Effector memory CD4-positive, alpha-beta T cell (primary cell): Measurements from ENCODE around the gene CDC23.
A peak's percentile ranks its signal among the peaks of the same experiment; 100 is the strongest.
"Not testable (repeated sequence)": the region's sequence is repeated elsewhere in the genome, so short reads cannot be mapped to it uniquely, and the experiment has no call there.

ENCODE experiments used
- DNase-seq, 3 donors: peaks; one replicate each; pipeline ENCODE4 v3.0.0-alpha.2; 2020
- H3K27ac ChIP-seq: 2 replicates; pipeline ENCODE4 v1.7.0; 2013; ENCODE audit warnings: mild to moderate bottlenecking, low read length, moderate library complexity; ENCODE audit not compliant: insufficient read depth, poor library complexity, severe bottlenecking
- H3K27me3 ChIP-seq: replicated peaks from 2 replicates; pipeline ENCODE4 v1.7.0; 2013; ENCODE audit warnings: mild to moderate bottlenecking, low read length; ENCODE audit not compliant: insufficient read depth, control insufficient read depth, poor library complexity, severe bottlenecking
- H3K36me3 ChIP-seq: 2 replicates; pipeline ENCODE4 v1.7.0; 2013; ENCODE audit warnings: mild to moderate bottlenecking, low read length, moderate library complexity; ENCODE audit not compliant: control insufficient read depth, insufficient read depth
- H3K4me1 ChIP-seq: 2 replicates; pipeline ENCODE4 v1.7.0; 2013; ENCODE audit warnings: low read length, mild to moderate bottlenecking; ENCODE audit not compliant: control insufficient read depth, insufficient read depth, poor library complexity, severe bottlenecking
- H3K4me3 ChIP-seq: 2 replicates; pipeline ENCODE4 v1.7.0; 2013; ENCODE audit warnings: low read length, low read depth, mild to moderate bottlenecking; ENCODE audit not compliant: insufficient read depth, poor library complexity, severe bottlenecking
- H3K9me3 ChIP-seq: 2 replicates; pipeline ENCODE4 v1.7.0; 2013; ENCODE audit warnings: mild to moderate bottlenecking, low read length, moderate library complexity; ENCODE audit not compliant: control insufficient read depth
- total RNA-seq, 3 donors: gene quantifications; one replicate each; lab custom pipeline; 2026; lab: John Stamatoyannopoulos, UW

Gene CDC23
- total RNA-seq: 11.5 to 24.2 (median 12.4) reads per million in 3 donors

- peak; percentile 80 to 91 (median 84) for DNase-seq
- H3K9me3 ChIP-seq: no peaks in the 10 kb centered on the region
- peak within 1 kb of the TSS; percentile 79 for H3K27ac ChIP-seq
- peaks cover 7% of the 10 kb centered on the region for H3K4me1 ChIP-seq
- no peaks in the 10 kb centered on the region for H3K27me3 ChIP-seq
- peaks cover 4% of the 10 kb centered on the region for H3K36me3 ChIP-seq
- H3K4me3 ChIP-seq: peak within 1 kb of the TSS; percentile 96
These were observed at the start of gene CDC23 for GRCh38 chr5:138213161-138214029. TSS of gene CDC23 (minus strand) at chr5:138213323. CDS start at chr5:138213312, 11 bp downstream.

GRCh38 chr5:138258704-138259292, 45.7 kb upstream of the CDC23 start:
- Histone ChIP-seq H3K9me3 (no peaks in the 10 kb centered on the region), H3K4me3 (no peak overlapping the region), H3K27ac (no peak overlapping the region), H3K36me3 (no peaks in the 10 kb centered on the region), H3K27me3 (no peaks in the 10 kb centered on the region), H3K4me1 (no peaks in the 10 kb centered on the region)
- DNase-seq: no peak

GRCh38 chr5:138257583-138257982, 44.5 kb upstream of the CDC23 start:
- H3K27me3 ChIP-seq: no peaks in the 10 kb centered on the region
- no peaks in the 10 kb centered on the region for H3K9me3 ChIP-seq
- no peaks in the 10 kb centered on the region for H3K36me3 ChIP-seq
- DNase-seq: no peak
- H3K4me1 ChIP-seq: no peaks in the 10 kb centered on the region
- H3K4me3 ChIP-seq: no peak overlapping the region
- no peak overlapping the region for H3K27ac ChIP-seq

- Histone ChIP-seq H3K27me3 (no peaks in the 10 kb centered on the region), H3K27ac (no peak overlapping the region), H3K4me3 (no peak overlapping the region), H3K4me1 (no peaks in the 10 kb centered on the region), H3K9me3 (no peaks in the 10 kb centered on the region), H3K36me3 (no peaks in the 10 kb centered on the region)
- DNase-seq: no peak
These were observed 39.8 kb upstream of the CDC23 start for GRCh38 chr5:138252944-138253343.

- H3K9me3 ChIP-seq, H3K4me3 ChIP-seq, H3K27ac ChIP-seq, DNase-seq, H3K4me1 ChIP-seq, H3K27me3 ChIP-seq, H3K36me3 ChIP-seq: not testable (repeated sequence)
These were observed 34.7 kb upstream of the CDC23 start for GRCh38 chr5:138247800-138248199.

GRCh38 chr5:138246822-138247221, 33.7 kb upstream of the CDC23 start:
- Histone ChIP-seq H3K27ac (no peak overlapping the region), H3K9me3 (no peaks in the 10 kb centered on the region), H3K4me3 (no peak overlapping the region), H3K4me1 (peaks cover 3% of the 10 kb centered on the region), H3K36me3 (no peaks in the 10 kb centered on the region), H3K27me3 (peaks cover 9% of the 10 kb centered on the region)
- DNase-seq: no peak

GRCh38 chr5:138246334-138246733, 33.2 kb upstream of the CDC23 start:
- peaks cover 14% of the 10 kb centered on the region for H3K27me3 ChIP-seq
- no peak for DNase-seq

GRCh38 chr5:138245717-138246116, 32.6 kb upstream of the CDC23 start:
- peaks cover 20% of the 10 kb centered on the region for H3K27me3 ChIP-seq
- no peaks in the 10 kb centered on the region for H3K36me3 ChIP-seq
- H3K4me3 ChIP-seq: no peak overlapping the region
- DNase-seq: no peak
- no peaks in the 10 kb centered on the region for H3K9me3 ChIP-seq
- H3K4me1 ChIP-seq: peaks cover 7% of the 10 kb centered on the region
- no peak overlapping the region for H3K27ac ChIP-seq

More at GRCh38 chr5:138246334-138246733, 33.2 kb upstream of the CDC23 start:
- no peaks in the 10 kb centered on the region for H3K36me3 ChIP-seq
- no peak overlapping the region for H3K4me3 ChIP-seq
- H3K27ac ChIP-seq: no peak overlapping the region
- H3K9me3 ChIP-seq: no peaks in the 10 kb centered on the region
- peaks cover 7% of the 10 kb centered on the region for H3K4me1 ChIP-seq

GRCh38 chr5:138243794-138244193, 30.7 kb upstream of the CDC23 start:
- H3K27me3 ChIP-seq: peaks cover 21% of the 10 kb centered on the region
- no peaks in the 10 kb centered on the region for H3K36me3 ChIP-seq
- DNase-seq: no peak
- no peaks in the 10 kb centered on the region for H3K9me3 ChIP-seq
- no peak overlapping the region for H3K27ac ChIP-seq
- no peak overlapping the region for H3K4me3 ChIP-seq
- H3K4me1 ChIP-seq: peaks cover 7% of the 10 kb centered on the region
